ENCODE measurements around the gene OTOS. TPM values are rescaled to one million over a fixed set of nuclear protein-coding genes. Genes with fewer than 3 reads are reported as not detected.

OTOS gene
- total and polyA plus RNA-seq, 9 of the 15 experiments (the other 6 are each of a cell fraction or from before 2014, with no cell fraction given) = not detected

- WGBS (ENCODE audit: insufficient coverage, low coverage, missing lambda C conversion rate) = 0% methylated on average over 3 of the region's 4 CpGs
- CTCF ChIA-PET (ENCODE audit: low intra/inter-chr PET ratio) = no interaction called here
Observed at GRCh38 chr2:240189686-240190085, 49.2 kb upstream of the OTOS start.

More at GRCh38 chr2:240189686-240190085, 49.2 kb upstream of the OTOS start:
- H4K20me1 ChIP-seq (replicated peaks; ENCODE audit: control insufficient read depth, insufficient read depth, low read length) = no peaks in the 10 kb centered on the region
- ATAC-seq (no peak), DNase-seq (ENCODE audit: extremely low read depth in 1 of 4, low spot score in 3 of 4) (no peak), FAIRE-seq (no peak)
- no peaks in the 10 kb centered on the region for H3K9me3 ChIP-seq (replicated peaks; ENCODE audit: control insufficient read depth, insufficient read depth, low read depth, low read length)
- POLR2A ChIA-PET = no interaction called here
- no peak overlapping the region for H2AFZ ChIP-seq (ENCODE audit: low read depth, low read length)
- no peaks in the 10 kb centered on the region for H3K36me3 ChIP-seq (ENCODE audit: control insufficient read depth, insufficient read depth, low read length)
- H3K4me3 ChIP-seq = no peak overlapping the region
- H3K4me1 ChIP-seq (replicated peaks in 1 of 2; ENCODE audit: control insufficient read depth in 2 of 2, insufficient read depth in 2 of 2, low read length in 2 of 2) = no peaks in the 10 kb centered on the region
- BruUV-seq (replicated peaks) = no TSS peak
- no peak overlapping the region for H3K9ac ChIP-seq (ENCODE audit: insufficient read depth in 1 of 2, low read depth in 2 of 2, low read length in 2 of 2)
- H3K4me2 ChIP-seq (ENCODE audit: insufficient read depth, low read length) = no peak overlapping the region
- peaks cover 0 to 33% of the 10 kb centered on the region in 2 experiments; a peak in 3 of 5 replicates for H3K27me3 ChIP-seq (ENCODE audit: control insufficient read depth in 2 of 2, insufficient read depth in 2 of 2, low read length in 2 of 2)
- TF ChIP-seq TOE1 (IDR thresholded peaks at IDR 0.05; ENCODE audit: borderline replicate concordance) (no peak), TOE1 (CRISPR knock-in tag; IDR thresholded peaks at IDR 0.05; ENCODE audit: borderline replicate concordance, low read depth) (no peak), KAT8 (IDR thresholded peaks at IDR 0.05; ENCODE audit: low read depth) (no peak), ZNF778 (CRISPR knock-in tag; IDR thresholded peaks at IDR 0.05) (no peak), FOXP4 (CRISPR knock-in tag; IDR thresholded peaks at IDR 0.05; ENCODE audit: borderline replicate concordance) (no peak), BRCA1 (IDR thresholded peaks at IDR 0.05) (no peak), BRCA1 (CRISPR knock-in tag; IDR thresholded peaks at IDR 0.05) (no peak), ZNF318 (IDR thresholded peaks at IDR 0.05; ENCODE audit: borderline replicate concordance in 1 of 2, low read depth in 1 of 2) (no peak), MECOM (CRISPR knock-in tag; IDR thresholded peaks at IDR 0.05) (no peak), C11orf30 (IDR thresholded peaks at IDR 0.05; ENCODE audit: low read depth) (no peak), PURB (CRISPR knock-in tag; IDR thresholded peaks at IDR 0.05; ENCODE audit: low read depth) (no peak)
- H3K9me1 ChIP-seq (ENCODE audit: control insufficient read depth, insufficient read depth, low read length) = no peaks in the 10 kb centered on the region
- H3K27ac ChIP-seq (ENCODE audit: extremely low read depth, low read depth, low read length) = no peak overlapping the region
- in situ Hi-C loops (cut with MboI) (no loop called here), intact Hi-C loops (cut with micrococcal nuclease) (no loop called here)
- H3K79me2 ChIP-seq (ENCODE audit: control insufficient read depth, insufficient read depth, low read length) = no peaks in the 10 kb centered on the region
